ENCODE data around the gene CDPF1. TPM values are rescaled to one million over a fixed set of nuclear protein-coding genes. Genes with fewer than 3 reads are reported as not detected.

The CDPF1 gene
- total RNA-seq, 1 experiment from 2014 or later = 14.1 TPM

GRCh38 chr22:46294784-46295183 lies 44.7 kb upstream of the CDPF1 start:
- Histone ChIP-seq H3K79me2 (ENCODE audit: low read length) (peaks cover 28% of the 10 kb centered on the region), H3K27ac (ENCODE audit: low read length) (no peak overlapping the region), H3K36me3 (ENCODE audit: low read depth, low read length) (peaks cover 8% of the 10 kb centered on the region), H3K9me3 (ENCODE audit: low read length) (no peaks in the 10 kb centered on the region), H3K4me1 (ENCODE audit: insufficient read depth, low read length) (peaks cover 13% of the 10 kb centered on the region), H2AFZ (ENCODE audit: low read length) (no peak overlapping the region), H3K4me3 (ENCODE audit: low read length) (no peak overlapping the region), H3K9me2 (replicated peaks; ENCODE audit: low read length) (no peaks in the 10 kb centered on the region), H4K20me1 (ENCODE audit: low read length) (no peaks in the 10 kb centered on the region), H3F3A (ENCODE audit: low read length, unreplicated experiment) (no peaks in the 10 kb centered on the region), H3K9ac (ENCODE audit: low read length) (no peak overlapping the region), H3K4me2 (ENCODE audit: low read length) (no peak overlapping the region), H3K27me3 (ENCODE audit: low read length) (no peaks in the 10 kb centered on the region)
- ChIA-PET POLR2A (ENCODE audit: unreplicated experiment) (no interaction called here), CTCF (no interaction called here)
- intact Hi-C loops (cut with micrococcal nuclease) = loop anchor here (5.0 kb wide), 1 partner anchor 172 kb away; no protein-coding TSS in a partner anchor
- no peak for DNase-seq
- ATAC-seq = no peak
- no peak for TF ChIP-seq EZH2 (IDR thresholded peaks at IDR 0.05; ENCODE audit: low read length, unreplicated experiment)
- TF ChIP-seq EZH2phosphoT487 (IDR thresholded peaks at IDR 0.05; ENCODE audit: borderline replicate concordance, low read length) = no peak
- no peak for TF ChIP-seq CTCF (conservative IDR thresholded peaks at IDR 0.05; ENCODE audit: low read depth, low read length)
- BruUV-seq (replicated peaks) = no TSS peak

GRCh38 chr22:46293577-46294260 lies 43.6 kb upstream of the CDPF1 start:
- H3F3A ChIP-seq (ENCODE audit: low read length, unreplicated experiment) = no peaks in the 10 kb centered on the region
- H4K20me1 ChIP-seq (ENCODE audit: low read length) = no peaks in the 10 kb centered on the region
- no peak for TF ChIP-seq CTCF (conservative IDR thresholded peaks at IDR 0.05; ENCODE audit: low read depth, low read length)
- TF ChIP-seq EZH2 (IDR thresholded peaks at IDR 0.05; ENCODE audit: low read length, unreplicated experiment) = no peak
- no peak for TF ChIP-seq EZH2phosphoT487 (IDR thresholded peaks at IDR 0.05; ENCODE audit: borderline replicate concordance, low read length)
- ATAC-seq (no peak), DNase-seq (no peak)
- no peak overlapping the region for H3K4me3 ChIP-seq (ENCODE audit: low read length)
- no peaks in the 10 kb centered on the region for H3K9me2 ChIP-seq (replicated peaks; ENCODE audit: low read length)
- H3K4me1 ChIP-seq (ENCODE audit: insufficient read depth, low read length) = peaks cover 13% of the 10 kb centered on the region
- H3K27ac ChIP-seq (ENCODE audit: low read length) = no peak overlapping the region
- H3K27me3 ChIP-seq (ENCODE audit: low read length) = no peaks in the 10 kb centered on the region
- H3K4me2 ChIP-seq (ENCODE audit: low read length) = no peak overlapping the region
- no peak overlapping the region for H2AFZ ChIP-seq (ENCODE audit: low read length)
- intact Hi-C loops (cut with micrococcal nuclease) = no loop called here
- BruUV-seq (replicated peaks) = no TSS peak
- H3K79me2 ChIP-seq (ENCODE audit: low read length) = peaks cover 19% of the 10 kb centered on the region
- H3K9me3 ChIP-seq (ENCODE audit: low read length) = no peaks in the 10 kb centered on the region
- ChIA-PET CTCF (no interaction called here), POLR2A (ENCODE audit: unreplicated experiment) (no interaction called here)
- no peak overlapping the region for H3K9ac ChIP-seq (ENCODE audit: low read length)
- H3K36me3 ChIP-seq (ENCODE audit: low read depth, low read length) = 0 out of 2 replicates have a peak, but pooled peaks cover 2% of the 10 kb centered on the region

- no TSS peak for BruUV-seq (replicated peaks)
- ATAC-seq = no peak
- intact Hi-C loops (cut with micrococcal nuclease) = no loop called here
Observed at GRCh38 chr22:46292732-46293131, 42.6 kb upstream of the CDPF1 start.

More at GRCh38 chr22:46292732-46293131, 42.6 kb upstream of the CDPF1 start:
- H3K4me2 ChIP-seq (ENCODE audit: low read length) = no peak overlapping the region
- DNase-seq = no peak
- H4K20me1 ChIP-seq (ENCODE audit: low read length) = no peaks in the 10 kb centered on the region
- H3K27me3 ChIP-seq (ENCODE audit: low read length) = no peaks in the 10 kb centered on the region
- ChIA-PET CTCF (no interaction called here), POLR2A (ENCODE audit: unreplicated experiment) (no interaction called here)
- H3K27ac ChIP-seq (ENCODE audit: low read length) = no peak overlapping the region
- H3F3A ChIP-seq (ENCODE audit: low read length, unreplicated experiment) = no peaks in the 10 kb centered on the region
- H2AFZ ChIP-seq (ENCODE audit: low read length) = no peak overlapping the region
- no peaks in the 10 kb centered on the region for H3K9me3 ChIP-seq (ENCODE audit: low read length)
- H3K9me2 ChIP-seq (replicated peaks; ENCODE audit: low read length) = no peaks in the 10 kb centered on the region
- peaks cover 9% of the 10 kb centered on the region for H3K79me2 ChIP-seq (ENCODE audit: low read length)
- H3K4me3 ChIP-seq (ENCODE audit: low read length) = no peak overlapping the region
- TF ChIP-seq CTCF (conservative IDR thresholded peaks at IDR 0.05; ENCODE audit: low read depth, low read length) (no peak), EZH2 (IDR thresholded peaks at IDR 0.05; ENCODE audit: low read length, unreplicated experiment) (no peak), EZH2phosphoT487 (IDR thresholded peaks at IDR 0.05; ENCODE audit: borderline replicate concordance, low read length) (no peak)
- peaks cover 10% of the 10 kb centered on the region for H3K4me1 ChIP-seq (ENCODE audit: insufficient read depth, low read length)
- H3K9ac ChIP-seq (ENCODE audit: low read length) = no peak overlapping the region
- no peaks in the 10 kb centered on the region for H3K36me3 ChIP-seq (ENCODE audit: low read depth, low read length)
